GM12892 (cell line): Measurements from ENCODE around the gene NEDD4L.
A peak's percentile ranks its signal among the peaks of the same experiment; 100 is the strongest.

Source experiments
- DNase-seq: peaks from one replicate; pipeline ENCODE4 v3.0.0; 2011; ENCODE audit not compliant: insufficient read length
- FAIRE-seq: peaks from 2 replicates; lab custom pipeline; 2011; peaks lifted over from hg19 to GRCh38; lab: Jason Lieb, UNC
- POLR2A ChIP-seq: IDR thresholded peaks from 2 replicates; pipeline ENCODE4 v1.6.1; 2011; ENCODE audit warnings: low read depth, low read length, control low read depth
- POLR2AphosphoS5 ChIP-seq: IDR thresholded peaks from 2 replicates; pipeline ENCODE4 v1.6.1; 2011; ENCODE audit warnings: low read depth, low read length, control low read depth
- TAF1 ChIP-seq: IDR thresholded peaks from 2 replicates; pipeline ENCODE4 v1.6.1; 2011; ENCODE audit warnings: low read depth, mild to moderate bottlenecking, control low read depth, low read length, borderline replicate concordance

The NEDD4L gene

DNA sequence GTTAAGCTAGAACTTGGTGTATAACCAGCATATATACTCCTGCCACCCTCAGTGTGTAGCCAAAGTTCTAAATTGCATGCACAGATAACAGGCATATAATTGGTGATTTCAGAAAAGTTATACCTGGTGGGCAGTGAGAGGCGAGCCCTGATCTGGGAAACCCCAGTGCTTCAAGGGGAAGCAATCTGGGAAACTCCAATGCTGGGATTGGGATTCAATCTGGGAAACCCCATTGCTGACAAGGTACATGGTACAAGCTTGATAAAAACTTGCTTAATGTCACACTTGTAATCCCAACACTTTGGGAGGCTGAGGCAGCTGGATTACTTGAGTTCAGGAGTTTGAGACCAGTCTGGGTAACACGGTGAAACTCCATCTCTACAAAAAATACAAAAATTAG, 147.6 kb downstream of the NEDD4L start:
- TF ChIP-seq POLR2A = no peak
- TF ChIP-seq TAF1 = no peak
- TF ChIP-seq POLR2AphosphoS5 = no peak
- no peak for FAIRE-seq

DNA sequence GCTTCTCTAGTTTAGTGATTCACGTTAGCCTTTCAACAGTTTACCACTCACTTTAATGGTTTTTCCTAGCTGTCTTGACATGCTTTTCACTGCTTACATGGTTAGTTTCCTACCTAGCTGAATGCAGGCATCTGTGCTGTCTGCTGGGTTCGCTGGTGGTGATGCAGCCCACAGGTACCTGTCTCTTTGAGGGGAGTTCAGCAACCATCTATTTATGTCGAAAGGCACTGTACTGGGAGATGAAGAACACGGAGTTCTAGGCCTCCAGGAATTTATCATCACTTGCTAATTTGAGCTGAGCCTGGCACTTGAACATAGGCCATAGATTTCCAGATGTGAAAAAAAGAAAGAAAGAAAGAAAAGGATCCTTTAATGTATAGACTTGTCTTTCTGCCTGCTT, 148.5 kb downstream of the NEDD4L start:
- FAIRE-seq (no peak), DNase-seq (no peak)
- TF ChIP-seq POLR2AphosphoS5 = no peak

More for the DNA sequence above, 147.6 kb downstream of the NEDD4L start:
- DNase-seq = no peak

DNA sequence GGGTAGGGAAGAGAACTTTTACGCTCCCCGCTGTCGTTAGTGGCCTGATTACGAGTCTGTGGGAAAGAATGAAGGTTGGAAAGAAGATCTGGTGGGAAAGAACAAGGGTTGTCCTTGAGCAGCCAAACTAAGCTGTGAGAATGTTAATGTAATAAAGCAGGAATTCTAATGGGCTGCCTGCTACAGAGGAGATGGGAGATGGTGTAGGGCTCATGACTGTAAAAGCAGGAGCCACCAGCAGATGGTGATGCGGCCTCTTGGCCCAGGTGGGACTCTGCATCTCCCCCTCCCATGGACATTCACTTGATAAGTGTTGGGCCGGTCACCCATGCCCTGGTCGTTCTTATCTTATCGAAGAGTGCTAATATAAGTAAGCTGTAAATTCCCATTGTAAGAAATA, 150.0 kb downstream of the NEDD4L start:
- TF ChIP-seq POLR2AphosphoS5 (no peak), POLR2A (no peak), TAF1 (no peak)
- FAIRE-seq (peak; percentile 84), DNase-seq (no peak)

DNA sequence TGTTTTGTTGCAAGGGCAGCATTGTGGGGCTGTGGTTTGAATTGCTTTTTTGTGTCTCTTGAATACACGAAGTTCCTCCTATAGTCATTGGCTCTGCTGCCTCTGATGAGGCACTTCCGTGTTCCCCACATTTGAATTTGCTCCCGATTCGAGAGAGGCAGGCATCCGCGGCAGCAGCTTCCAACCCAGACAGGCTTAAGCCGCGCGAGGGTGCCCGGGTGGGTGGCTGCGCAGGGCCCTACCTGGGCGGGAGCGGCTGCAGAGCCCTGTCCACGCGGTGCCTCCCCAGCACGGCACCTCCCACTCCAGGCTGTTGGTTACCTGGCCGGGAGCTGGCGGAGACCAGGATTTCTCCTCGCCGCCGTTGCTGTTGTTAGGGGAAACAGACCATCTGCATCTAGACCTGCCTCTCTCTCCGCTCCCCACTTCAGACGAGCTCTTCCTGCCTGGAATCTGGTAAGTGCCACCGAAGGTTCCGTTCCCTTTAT, 151.3 kb downstream of the NEDD4L start:
- DNase-seq (no peak), FAIRE-seq (peak; percentile 94)
- TF ChIP-seq POLR2AphosphoS5 (no peak), TAF1 (no peak), POLR2A (no peak)

DNA sequence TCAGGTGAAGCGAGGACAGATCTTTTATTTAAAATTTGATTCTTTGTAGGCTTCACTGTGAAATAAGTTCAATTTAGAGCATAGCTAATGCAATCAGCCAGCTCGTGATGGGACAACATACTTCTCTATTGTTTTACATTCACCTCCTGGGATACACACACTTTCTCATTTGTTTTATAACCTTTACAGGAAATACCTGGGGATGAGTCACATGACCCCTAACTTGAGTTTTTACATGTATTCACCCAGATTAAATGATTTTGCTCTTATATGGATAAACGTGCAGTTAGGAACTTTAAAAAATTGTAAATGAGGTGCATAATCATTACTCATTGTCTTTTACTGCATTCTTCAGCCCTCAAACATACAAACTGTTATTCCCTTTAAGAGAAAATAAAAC, 152.1 kb downstream of the NEDD4L start:
- DNase-seq (no peak), FAIRE-seq (peak; percentile 88)

DNA sequence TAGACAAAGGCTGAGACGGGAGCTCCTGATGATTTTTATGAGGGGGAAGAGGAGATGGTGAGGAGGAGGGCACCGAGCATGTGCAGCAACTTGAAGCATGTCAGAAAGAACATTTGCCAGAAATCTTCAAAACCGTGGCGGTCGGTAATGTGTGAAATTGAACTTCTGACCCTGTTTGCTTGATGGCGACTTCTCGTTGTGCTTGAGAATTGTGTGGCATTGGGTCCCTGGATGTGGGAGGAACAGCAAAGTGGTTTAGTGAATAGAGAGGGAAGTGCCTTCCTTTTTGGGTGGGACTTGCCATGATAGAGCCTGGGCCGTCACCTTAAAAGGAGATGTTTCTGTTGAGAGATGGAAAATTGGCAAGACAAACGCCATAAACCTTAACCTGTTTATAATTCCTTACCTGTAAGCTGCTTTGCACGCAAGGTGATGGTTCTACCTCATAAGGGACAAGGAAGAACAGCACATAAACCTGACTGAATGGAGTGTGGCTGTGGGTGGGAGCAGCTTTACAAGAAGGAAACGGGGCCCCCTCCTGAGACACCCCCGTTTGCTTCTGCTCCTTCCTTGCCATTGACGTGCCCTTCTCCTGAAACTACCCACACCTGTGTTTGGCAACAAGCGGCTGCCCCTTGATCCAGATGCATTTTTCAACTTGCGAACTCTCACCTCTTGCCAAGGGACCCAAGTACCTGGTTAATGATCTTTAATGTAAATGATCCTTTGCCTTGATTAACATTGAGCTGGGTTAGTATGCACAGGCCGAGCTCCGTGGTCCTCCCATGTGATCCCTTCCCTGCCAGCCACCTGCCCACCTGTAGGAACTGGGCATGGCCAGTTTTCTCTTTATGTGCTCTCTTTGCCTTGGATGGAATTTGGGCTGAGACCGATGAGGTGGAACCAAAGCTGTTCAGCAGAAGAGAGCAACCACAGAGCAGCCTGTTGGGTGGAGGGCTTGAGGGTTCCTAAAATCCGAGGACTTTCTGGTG, 153.2 kb downstream of the NEDD4L start:
- TF ChIP-seq POLR2AphosphoS5 (no peak), POLR2A (no peak), TAF1 (no peak)
- DNase-seq (no peak), FAIRE-seq (peak; percentile 73)

More for the DNA sequence above, 152.1 kb downstream of the NEDD4L start:
- no peak for TF ChIP-seq POLR2A

DNA sequence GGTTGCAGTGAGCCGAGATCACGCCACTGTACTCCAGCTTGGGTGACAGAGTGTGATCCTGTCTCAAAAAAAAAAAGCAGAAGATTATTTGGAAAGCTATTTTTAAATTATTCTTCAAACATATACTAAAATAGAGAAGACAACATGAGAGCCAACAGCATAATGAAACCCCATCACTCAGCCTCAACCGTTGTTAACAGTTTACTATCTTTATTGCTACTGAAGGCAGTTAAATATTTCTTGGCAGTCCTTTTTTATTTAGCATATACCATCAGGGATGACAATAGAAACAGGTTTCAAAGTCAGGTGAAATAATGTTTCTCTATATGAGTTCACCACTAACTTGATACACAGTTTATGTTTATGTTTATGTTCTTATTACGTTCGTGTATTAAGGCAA, 157.2 kb downstream of the NEDD4L start:
- FAIRE-seq (no peak), DNase-seq (no peak)
- no peak for TF ChIP-seq POLR2A
- TF ChIP-seq TAF1 = no peak
- no peak for TF ChIP-seq POLR2AphosphoS5

DNA sequence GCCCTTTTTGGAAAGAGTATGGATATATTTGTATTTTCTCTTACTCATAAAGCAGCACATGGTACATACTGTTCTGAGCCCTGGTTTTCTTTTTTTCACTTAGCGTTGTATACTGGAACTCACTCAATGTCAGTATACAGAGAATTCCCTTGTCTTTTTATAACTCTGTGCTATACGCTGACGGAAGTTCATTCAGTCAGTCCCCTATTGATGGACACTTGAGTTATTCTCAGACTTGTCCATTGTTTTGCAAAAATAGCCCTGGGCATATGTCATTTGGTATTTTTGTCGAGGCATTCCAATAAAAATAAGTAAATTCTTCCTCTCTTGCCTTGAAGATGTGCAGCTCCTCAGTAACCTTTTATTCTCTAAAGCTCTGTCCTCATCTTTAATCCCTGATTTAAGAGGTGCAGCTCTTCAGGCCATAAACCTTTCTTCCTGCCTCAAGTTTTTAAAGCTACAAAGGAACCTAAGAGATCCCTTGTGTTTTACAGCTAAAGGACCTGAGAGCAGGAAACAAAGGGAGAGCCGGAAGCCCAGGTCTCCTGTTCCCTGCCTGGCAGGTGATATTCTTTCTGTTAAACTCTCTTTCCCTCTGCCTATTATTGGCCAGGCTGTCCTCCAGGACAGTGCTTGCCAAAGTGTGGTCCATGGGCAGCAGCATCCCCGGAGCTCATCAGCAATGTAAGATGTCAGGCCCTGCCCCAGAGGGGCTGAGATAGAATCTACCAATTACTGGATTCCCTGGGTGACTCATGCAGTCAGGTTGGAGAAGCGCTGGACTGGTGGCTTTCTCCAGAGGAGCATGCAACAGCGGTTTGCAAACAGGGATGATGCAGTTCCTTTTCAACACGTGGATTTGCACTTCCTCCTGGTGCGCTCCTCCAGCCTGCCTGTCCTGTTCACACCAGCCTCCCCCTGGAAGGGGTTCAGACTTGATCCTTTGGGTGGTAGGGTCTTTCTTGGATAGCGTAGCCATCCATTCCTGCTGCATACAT, 158.0 kb downstream of the NEDD4L start:
- TF ChIP-seq TAF1 (no peak), POLR2A (no peak), POLR2AphosphoS5 (no peak)
- DNase-seq = no peak
- FAIRE-seq = no peak

DNA sequence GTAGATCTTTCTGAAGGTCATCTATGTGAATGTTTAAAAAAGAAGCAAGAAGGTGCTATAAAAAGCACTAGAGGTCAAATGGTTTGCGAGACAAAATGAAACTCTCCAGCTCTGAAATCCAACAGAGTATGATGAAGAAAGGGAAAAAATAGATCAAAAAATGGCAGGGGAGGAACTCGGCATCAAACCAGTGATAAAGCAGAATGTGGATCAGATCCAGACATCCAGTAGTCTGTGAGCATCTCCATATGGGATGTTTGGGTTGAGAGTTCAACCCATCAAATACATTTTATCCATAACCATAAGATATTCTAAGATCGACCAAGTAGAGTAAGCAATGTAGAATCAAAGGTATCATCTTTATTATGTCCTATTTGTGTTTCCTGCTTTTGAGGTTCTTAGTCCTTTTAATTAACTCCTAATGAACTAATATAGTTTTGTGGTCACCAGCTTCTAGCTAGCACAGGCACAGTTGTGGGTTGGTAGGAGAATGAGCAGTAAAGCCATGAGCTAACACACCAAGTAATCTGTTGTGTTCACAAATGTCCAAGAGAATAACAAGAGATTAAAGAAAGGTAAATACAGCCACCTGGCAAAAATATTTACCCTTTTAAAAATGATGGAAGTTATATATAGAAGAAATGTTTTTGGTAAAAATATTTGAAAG, 160.9 kb downstream of the NEDD4L start:
- TF ChIP-seq POLR2AphosphoS5 (no peak), TAF1 (no peak), POLR2A (no peak)
- no peak for FAIRE-seq
- no peak for DNase-seq

DNA sequence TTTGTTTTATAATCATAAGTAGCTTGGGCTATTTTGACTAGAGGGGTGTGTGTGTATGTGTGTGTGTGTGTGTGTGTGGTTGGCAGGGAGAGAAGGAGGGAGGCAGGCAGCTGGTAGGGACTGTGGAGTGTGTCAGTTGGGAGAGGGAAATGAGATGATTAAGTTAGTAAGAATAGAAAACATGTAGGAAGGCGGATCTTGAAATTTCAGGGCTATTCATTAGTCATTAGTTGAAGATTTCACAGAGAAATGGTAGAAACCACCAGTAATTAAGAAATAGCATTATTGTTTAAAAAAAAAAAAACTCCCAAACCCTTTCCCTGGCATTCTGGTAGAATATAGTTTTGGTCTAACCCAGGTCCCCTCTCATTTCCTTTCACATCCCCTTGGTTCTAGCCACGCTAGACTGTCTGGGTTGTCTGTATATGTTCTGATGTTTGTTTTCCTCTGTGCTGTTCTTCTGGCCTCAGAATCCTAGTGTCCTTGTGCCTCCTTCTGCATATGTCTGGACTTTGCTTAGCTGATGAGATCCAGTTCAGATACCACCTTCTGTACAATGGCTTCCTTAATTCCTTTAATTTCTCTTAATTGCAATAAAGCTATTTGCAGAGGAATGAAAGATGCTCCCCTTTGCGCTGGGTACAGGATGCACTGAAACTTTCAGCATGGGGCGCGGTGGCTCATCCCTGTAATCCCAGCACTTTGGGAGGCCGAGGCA, 161.6 kb downstream of the NEDD4L start:
- no peak for FAIRE-seq

More for the DNA sequence above, 161.6 kb downstream of the NEDD4L start:
- no peak for DNase-seq
- TF ChIP-seq POLR2A (no peak), TAF1 (no peak), POLR2AphosphoS5 (no peak)
